CD4-positive, CD25-positive, alpha-beta regulatory T cell (primary cell): Measurements from ENCODE around the gene CALD1. TPM values are rescaled to one million over a fixed set of nuclear protein-coding genes. Genes with fewer than 3 reads are reported as not detected.

ENCODE experiments used
- ATAC-seq, 2 donors: fragments of 150-1000 bp; cut with Tn5 transposase; one replicate each; pipeline ENCODE4 v1.10.0; 2021; ENCODE audit warnings: low read depth in 2 of 2, moderate number of reproducible peaks in 2 of 2, moderate library complexity in 1 of 2
- DNase-seq, 3 donors: peaks; one replicate each; pipeline versions ENCODE4 v3.0.0 to v3.0.0-alpha.2; 2012 to 2022; ENCODE audit warnings: mixed read lengths in 1 of 3
- H3K27ac ChIP-seq: one replicate; pipeline ENCODE4 v1.7.0; 2013; ENCODE audit warnings: mild to moderate bottlenecking, low read length; ENCODE audit not compliant: insufficient read depth, poor library complexity, severe bottlenecking
- H3K27me3 ChIP-seq: one replicate; pipeline ENCODE4 v1.7.0; 2013; ENCODE audit warnings: low read length; ENCODE audit not compliant: control insufficient read depth, insufficient read depth
- H3K36me3 ChIP-seq: one replicate; pipeline ENCODE4 v1.7.0; 2013; ENCODE audit warnings: mild to moderate bottlenecking, low read length, moderate library complexity; ENCODE audit not compliant: control insufficient read depth, insufficient read depth
- H3K4me1 ChIP-seq: 2 replicates; pipeline ENCODE4 v1.7.0; 2013; ENCODE audit warnings: mild to moderate bottlenecking, low read length; ENCODE audit not compliant: insufficient read depth, control insufficient read depth, poor library complexity, severe bottlenecking
- H3K4me3 ChIP-seq: one replicate; pipeline ENCODE4 v1.7.0; 2013; ENCODE audit warnings: low read depth, mild to moderate bottlenecking, low read length, moderate library complexity
- H3K9me3 ChIP-seq, 2 experiments: 1 replicate in 1 of 2; 2 replicates in 1 of 2; pipeline ENCODE4 v1.7.0; 2013; ENCODE audit warnings: low read length in 2 of 2, mild to moderate bottlenecking in 1 of 2, moderate library complexity in 1 of 2; ENCODE audit not compliant: control insufficient read depth in 2 of 2
- H3K27ac Mint-ChIP-seq, 3 donors: one replicate each; pipeline ENCODE4 v1.8.0; 2020 to 2022; ENCODE audit warnings: mild to moderate bottlenecking in 3 of 3, mixed read lengths in 3 of 3, moderate library complexity in 2 of 3
- H3K27me3 Mint-ChIP-seq: one replicate; pipeline ENCODE4 v1.8.0; 2022; ENCODE audit warnings: mild to moderate bottlenecking, mixed read lengths
- H3K36me3 Mint-ChIP-seq: one replicate; pipeline ENCODE4 v1.8.0; 2020; ENCODE audit warnings: mixed read lengths
- H3K4me1 Mint-ChIP-seq, 4 donors: one replicate each; pipeline ENCODE4 v1.8.0; 2020 to 2022; ENCODE audit warnings: mixed read lengths in 4 of 4, mild to moderate bottlenecking in 1 of 4
- H3K4me3 Mint-ChIP-seq, 4 donors: one replicate each; pipeline ENCODE4 v1.8.0; 2020 to 2022; ENCODE audit warnings: mild to moderate bottlenecking in 4 of 4, mixed read lengths in 4 of 4, moderate library complexity in 3 of 4
- H3K9me3 Mint-ChIP-seq, 7 donors: one replicate each; pipeline ENCODE4 v1.8.0; 2020 to 2022; ENCODE audit warnings: mixed read lengths in 7 of 7, mild to moderate bottlenecking in 3 of 7, moderate library complexity in 2 of 7
- polyA plus RNA-seq, 4 donors: library from polyadenylated mRNA; unstranded; fragments of 300-500 nt; fragmentation: Illumina TruSeq; gene quantifications; one replicate each; pipeline ENCODE4 v1.2.3, GENCODE V29; 2021
- total RNA-seq: library from RNA; stranded (reverse); gene quantifications from one replicate; pipeline ENCODE4 v1.2.3, GENCODE V29; 2022

The CALD1 gene
- total and polyA plus RNA-seq, 5 donors from 2014 or later: 0.10 to 3.9 (median 0.17) TPM; not detected in 2

- Mint-ChIP-seq H3K27ac (no peak overlapping the region), H3K9me3 (no peaks in the 10 kb centered on the region), H3K36me3 (no peaks in the 10 kb centered on the region), H3K27me3 (peaks cover 4% of the 10 kb centered on the region), H3K4me3 (no peak overlapping the region), H3K4me1 (no peaks in the 10 kb centered on the region)
- H3K27ac ChIP-seq: no peak overlapping the region
- H3K4me1 ChIP-seq: no peaks in the 10 kb centered on the region
- no peaks in the 10 kb centered on the region for H3K36me3 ChIP-seq
- H3K27me3 ChIP-seq: no peaks in the 10 kb centered on the region
- H3K9me3 ChIP-seq: no peaks in the 10 kb centered on the region
- ATAC-seq (no peak), DNase-seq (no peak)
- no peak overlapping the region for H3K4me3 ChIP-seq
Observed at GRCh38 chr7:134820778-134821177, 41.3 kb downstream of the CALD1 start.

- DNase-seq (no peak), ATAC-seq (no peak)
- H3K36me3 ChIP-seq: no peaks in the 10 kb centered on the region
- H3K9me3 Mint-ChIP-seq: no peaks in the 10 kb centered on the region
- H3K27ac Mint-ChIP-seq: no peak overlapping the region
- no peaks in the 10 kb centered on the region for H3K4me1 Mint-ChIP-seq
- H3K9me3 ChIP-seq: no peaks in the 10 kb centered on the region
- H3K4me3 ChIP-seq: no peak overlapping the region
- H3K4me3 Mint-ChIP-seq: no peak overlapping the region
- H3K36me3 Mint-ChIP-seq: no peaks in the 10 kb centered on the region
- no peaks in the 10 kb centered on the region for H3K4me1 ChIP-seq
- H3K27ac ChIP-seq: no peak overlapping the region
- H3K27me3 ChIP-seq: no peaks in the 10 kb centered on the region
- peaks cover 4% of the 10 kb centered on the region for H3K27me3 Mint-ChIP-seq
Observed at GRCh38 chr7:134823400-134823799, 44.0 kb downstream of the CALD1 start.

- no peaks in the 10 kb centered on the region for H3K27me3 ChIP-seq
- no peak overlapping the region for H3K27ac ChIP-seq
- H3K4me1 ChIP-seq: no peaks in the 10 kb centered on the region
- H3K27ac Mint-ChIP-seq: no peak overlapping the region
- H3K4me3 Mint-ChIP-seq: no peak overlapping the region
- H3K9me3 Mint-ChIP-seq: peaks cover 0 to 2% (median 0%) of the 10 kb centered on the region in 7 donors
- H3K4me3 ChIP-seq: no peak overlapping the region
- H3K27me3 Mint-ChIP-seq: peaks cover 4% of the 10 kb centered on the region
- no peaks in the 10 kb centered on the region for H3K36me3 ChIP-seq
- H3K4me1 Mint-ChIP-seq: no peaks in the 10 kb centered on the region
- no peak for ATAC-seq
- H3K9me3 ChIP-seq: no peaks in the 10 kb centered on the region
- H3K36me3 Mint-ChIP-seq: no peaks in the 10 kb centered on the region
- DNase-seq: no peak
Observed at GRCh38 chr7:134825666-134826065, 46.2 kb downstream of the CALD1 start.

GRCh38 chr7:134826105-134826504, 46.7 kb downstream of the CALD1 start:
- H3K9me3 ChIP-seq: no peaks in the 10 kb centered on the region
- no peaks in the 10 kb centered on the region for H3K27me3 ChIP-seq
- H3K4me3 ChIP-seq: no peak overlapping the region
- Mint-ChIP-seq H3K9me3 (peaks cover 0 to 2% (median 0%) of the 10 kb centered on the region in 7 donors), H3K36me3 (no peaks in the 10 kb centered on the region), H3K4me3 (no peak overlapping the region), H3K27ac (no peak overlapping the region), H3K4me1 (no peaks in the 10 kb centered on the region), H3K27me3 (peaks cover 4% of the 10 kb centered on the region)
- no peaks in the 10 kb centered on the region for H3K4me1 ChIP-seq
- H3K27ac ChIP-seq: no peak overlapping the region
- ATAC-seq: no peak
- no peak for DNase-seq
- no peaks in the 10 kb centered on the region for H3K36me3 ChIP-seq

GRCh38 chr7:134827436-134827835, 48.0 kb downstream of the CALD1 start:
- Mint-ChIP-seq H3K4me1 (no peaks in the 10 kb centered on the region), H3K27ac (no peak overlapping the region), H3K9me3 (peaks cover 0 to 2% (median 0%) of the 10 kb centered on the region in 7 donors), H3K36me3 (no peaks in the 10 kb centered on the region), H3K27me3 (peaks cover 4% of the 10 kb centered on the region), H3K4me3 (no peak overlapping the region)
- ATAC-seq: no peak
- DNase-seq: no peak
- Histone ChIP-seq H3K4me3 (no peak overlapping the region), H3K9me3 (no peaks in the 10 kb centered on the region), H3K36me3 (no peaks in the 10 kb centered on the region), H3K27me3 (no peaks in the 10 kb centered on the region), H3K27ac (no peak overlapping the region), H3K4me1 (no peaks in the 10 kb centered on the region)

GRCh38 chr7:134827889-134828288, 48.5 kb downstream of the CALD1 start:
- Histone ChIP-seq H3K27ac (no peak overlapping the region), H3K27me3 (no peaks in the 10 kb centered on the region), H3K4me3 (no peak overlapping the region), H3K36me3 (no peaks in the 10 kb centered on the region), H3K4me1 (no peaks in the 10 kb centered on the region), H3K9me3 (no peaks in the 10 kb centered on the region)
- H3K27me3 Mint-ChIP-seq: peaks cover 9% of the 10 kb centered on the region
- DNase-seq: no peak
- no peak overlapping the region for H3K4me3 Mint-ChIP-seq
- H3K9me3 Mint-ChIP-seq: peaks cover 0 to 2% (median 0%) of the 10 kb centered on the region in 7 donors
- no peaks in the 10 kb centered on the region for H3K36me3 Mint-ChIP-seq
- H3K27ac Mint-ChIP-seq: no peak overlapping the region
- no peaks in the 10 kb centered on the region for H3K4me1 Mint-ChIP-seq
- ATAC-seq: no peak

GRCh38 chr7:134828361-134828760, 48.9 kb downstream of the CALD1 start:
- no peak for ATAC-seq

GRCh38 chr7:134829380-134829986, 50.0 kb downstream of the CALD1 start:
- Histone ChIP-seq H3K4me1 (no peaks in the 10 kb centered on the region), H3K36me3 (no peaks in the 10 kb centered on the region), H3K27ac (no peak overlapping the region), H3K27me3 (no peaks in the 10 kb centered on the region), H3K4me3 (no peak overlapping the region), H3K9me3 (no peaks in the 10 kb centered on the region)
- Mint-ChIP-seq H3K36me3 (no peaks in the 10 kb centered on the region), H3K4me1 (no peaks in the 10 kb centered on the region), H3K27ac (no peak overlapping the region), H3K9me3 (peaks cover 0 to 2% (median 0%) of the 10 kb centered on the region in 7 donors), H3K4me3 (no peak overlapping the region), H3K27me3 (peaks cover 7% of the 10 kb centered on the region)
- no peak for DNase-seq
- ATAC-seq: no peak

More at GRCh38 chr7:134828361-134828760, 48.9 kb downstream of the CALD1 start:
- Mint-ChIP-seq H3K36me3 (no peaks in the 10 kb centered on the region), H3K9me3 (peaks cover 0 to 2% (median 0%) of the 10 kb centered on the region in 7 donors), H3K4me1 (no peaks in the 10 kb centered on the region), H3K27me3 (peaks cover 9% of the 10 kb centered on the region), H3K27ac (no peak overlapping the region), H3K4me3 (no peak overlapping the region)
- Histone ChIP-seq H3K4me3 (no peak overlapping the region), H3K4me1 (no peaks in the 10 kb centered on the region), H3K36me3 (no peaks in the 10 kb centered on the region), H3K27me3 (no peaks in the 10 kb centered on the region), H3K9me3 (no peaks in the 10 kb centered on the region), H3K27ac (no peak overlapping the region)
- DNase-seq: no peak
